PFSK-1 (cell line): ENCODE results near the gene USF3.

Source experiments
- FOXP2 ChIP-seq: optimal IDR thresholded peaks from 2 replicates; pipeline ENCODE3; 2011; ENCODE audit warnings: borderline replicate concordance, control low read depth, inconsistent platforms; ENCODE audit not compliant: insufficient read depth; ENCODE audit errors: extremely low read length, extremely low read depth
- POLR2AphosphoS5 ChIP-seq: IDR thresholded peaks from 2 replicates; pipeline ENCODE4 v1.6.1; 2012; ENCODE audit warnings: low read depth, mild to moderate bottlenecking, control low read depth, low read length, moderate library complexity
- SIN3A ChIP-seq: IDR thresholded peaks from 2 replicates; pipeline ENCODE4 v1.6.1; 2012; ENCODE audit warnings: mild to moderate bottlenecking, low read length, moderate library complexity, borderline replicate concordance; ENCODE audit not compliant: insufficient read depth
- TAF1 ChIP-seq: IDR thresholded peaks from 2 replicates; pipeline ENCODE4 v1.6.1; 2012; ENCODE audit warnings: low read length, control low read depth, borderline replicate concordance; ENCODE audit not compliant: insufficient read depth
- TF ChIP-seq, protein P1 (sequence below), 2 experiments: IDR thresholded peaks; 2 replicates each; pipeline versions ENCODE4 v1.6.1 to v1.8.0; 2011 to 2012; ENCODE audit warnings: low read depth in 2 of 2, low read length in 2 of 2, control low read depth in 1 of 2, inconsistent platforms in 1 of 2, mild to moderate bottlenecking in 1 of 2, moderate library complexity in 1 of 2; ENCODE audit not compliant: insufficient read depth in 1 of 2

The USF3 gene

DNA sequence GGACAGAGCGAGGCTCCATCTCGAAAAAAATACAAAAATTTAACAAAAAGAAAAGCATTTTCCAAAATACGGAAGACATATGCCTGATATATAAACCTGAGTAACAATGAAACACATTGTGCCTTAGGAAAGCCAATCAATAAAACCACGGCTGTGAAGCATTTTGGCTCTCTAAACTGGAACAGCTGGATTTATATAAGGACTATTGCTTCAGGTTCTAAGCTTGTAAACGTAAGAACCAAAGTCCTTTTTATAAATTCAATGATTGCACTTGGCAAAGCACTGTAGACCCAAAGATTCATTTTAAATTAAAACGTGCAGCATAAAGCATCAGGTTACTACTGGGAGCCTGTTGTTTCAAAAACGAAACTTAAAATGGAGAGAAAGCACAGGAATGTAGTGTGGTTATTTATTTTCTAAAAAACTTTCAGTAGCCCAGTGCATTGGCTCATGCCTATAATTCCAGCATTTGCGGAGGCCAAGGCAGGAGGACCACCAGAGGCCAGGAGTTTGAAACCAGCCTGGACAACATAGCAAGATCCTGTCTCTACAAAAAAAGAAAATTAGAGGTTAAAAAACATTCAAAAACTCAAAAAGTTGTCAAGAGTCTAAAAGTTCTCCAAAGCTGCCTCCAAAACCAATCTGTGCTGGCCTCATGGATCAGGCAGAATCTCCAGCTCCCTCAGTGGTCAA is 61.5 kb downstream of the USF3 start:
- TF ChIP-seq POLR2AphosphoS5 (no peak), TAF1 (no peak), SIN3A (no peak), FOXP2 (no peak)
- TF ChIP-seq, protein P1, sequence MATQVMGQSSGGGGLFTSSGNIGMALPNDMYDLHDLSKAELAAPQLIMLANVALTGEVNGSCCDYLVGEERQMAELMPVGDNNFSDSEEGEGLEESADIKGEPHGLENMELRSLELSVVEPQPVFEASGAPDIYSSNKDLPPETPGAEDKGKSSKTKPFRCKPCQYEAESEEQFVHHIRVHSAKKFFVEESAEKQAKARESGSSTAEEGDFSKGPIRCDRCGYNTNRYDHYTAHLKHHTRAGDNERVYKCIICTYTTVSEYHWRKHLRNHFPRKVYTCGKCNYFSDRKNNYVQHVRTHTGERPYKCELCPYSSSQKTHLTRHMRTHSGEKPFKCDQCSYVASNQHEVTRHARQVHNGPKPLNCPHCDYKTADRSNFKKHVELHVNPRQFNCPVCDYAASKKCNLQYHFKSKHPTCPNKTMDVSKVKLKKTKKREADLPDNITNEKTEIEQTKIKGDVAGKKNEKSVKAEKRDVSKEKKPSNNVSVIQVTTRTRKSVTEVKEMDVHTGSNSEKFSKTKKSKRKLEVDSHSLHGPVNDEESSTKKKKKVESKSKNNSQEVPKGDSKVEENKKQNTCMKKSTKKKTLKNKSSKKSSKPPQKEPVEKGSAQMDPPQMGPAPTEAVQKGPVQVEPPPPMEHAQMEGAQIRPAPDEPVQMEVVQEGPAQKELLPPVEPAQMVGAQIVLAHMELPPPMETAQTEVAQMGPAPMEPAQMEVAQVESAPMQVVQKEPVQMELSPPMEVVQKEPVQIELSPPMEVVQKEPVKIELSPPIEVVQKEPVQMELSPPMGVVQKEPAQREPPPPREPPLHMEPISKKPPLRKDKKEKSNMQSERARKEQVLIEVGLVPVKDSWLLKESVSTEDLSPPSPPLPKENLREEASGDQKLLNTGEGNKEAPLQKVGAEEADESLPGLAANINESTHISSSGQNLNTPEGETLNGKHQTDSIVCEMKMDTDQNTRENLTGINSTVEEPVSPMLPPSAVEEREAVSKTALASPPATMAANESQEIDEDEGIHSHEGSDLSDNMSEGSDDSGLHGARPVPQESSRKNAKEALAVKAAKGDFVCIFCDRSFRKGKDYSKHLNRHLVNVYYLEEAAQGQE (IDR thresholded peaks at IDR 0.05; ENCODE audit: insufficient read depth in 1 of 2, low read depth in 2 of 2, low read length in 2 of 2): no peak

DNA sequence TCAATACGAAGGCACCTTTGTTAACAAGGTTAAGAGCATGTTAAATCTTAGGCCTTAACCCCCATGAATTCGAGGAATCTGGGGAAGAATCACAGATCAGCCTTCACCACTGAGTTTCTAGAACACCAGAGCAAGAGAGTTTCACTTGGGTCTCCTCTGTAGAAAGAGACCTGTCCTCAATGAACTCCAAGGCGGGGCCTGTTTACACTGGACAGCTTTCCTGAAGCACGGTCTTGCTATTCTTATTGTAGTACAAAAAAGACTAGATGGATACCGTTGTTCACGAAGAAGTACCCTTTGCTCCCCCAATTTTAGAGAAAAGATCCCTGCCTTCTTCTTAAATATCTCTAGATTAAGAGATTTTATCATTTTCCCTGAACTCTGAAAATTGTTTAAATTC is 64.9 kb downstream of the USF3 start:
- TF ChIP-seq SIN3A (no peak), TAF1 (no peak), FOXP2 (no peak), POLR2AphosphoS5 (no peak)
- TF ChIP-seq, protein P1 (IDR thresholded peaks at IDR 0.05; ENCODE audit: insufficient read depth in 1 of 2, low read depth in 2 of 2, low read length in 2 of 2): no peak

DNA sequence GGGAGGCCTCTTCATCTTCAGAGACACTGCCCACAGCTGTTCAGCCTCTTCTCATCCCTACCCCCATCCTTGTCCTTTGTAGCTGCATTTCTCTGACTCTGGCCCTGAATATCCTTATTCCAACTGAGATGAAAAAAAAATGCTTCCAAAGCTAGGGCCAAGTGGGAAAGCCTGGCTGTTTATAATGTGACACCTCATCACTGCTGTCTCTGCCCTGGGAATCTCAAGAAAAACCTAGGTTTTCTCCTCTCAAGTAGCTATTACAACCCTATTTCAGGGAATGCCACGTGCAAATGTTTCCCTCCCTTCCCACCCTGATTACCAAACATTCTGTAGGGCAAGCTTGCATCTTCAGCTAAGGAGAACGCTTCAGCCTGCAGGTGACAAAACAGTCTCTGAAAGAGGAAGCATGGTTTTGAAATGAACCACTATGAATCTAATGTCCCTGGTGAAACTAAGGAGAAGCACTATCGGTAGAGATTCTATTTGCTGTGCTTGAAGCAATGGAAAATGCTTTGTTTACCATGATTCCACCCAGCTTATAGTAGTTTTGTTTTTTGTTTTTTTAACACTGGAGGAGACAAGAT is 65.4 kb downstream of the USF3 start:
- TF ChIP-seq, protein P1 (IDR thresholded peaks at IDR 0.05; ENCODE audit: insufficient read depth in 1 of 2, low read depth in 2 of 2, low read length in 2 of 2): no peak
- TF ChIP-seq SIN3A (no peak), POLR2AphosphoS5 (no peak), FOXP2 (no peak), TAF1 (no peak)

DNA sequence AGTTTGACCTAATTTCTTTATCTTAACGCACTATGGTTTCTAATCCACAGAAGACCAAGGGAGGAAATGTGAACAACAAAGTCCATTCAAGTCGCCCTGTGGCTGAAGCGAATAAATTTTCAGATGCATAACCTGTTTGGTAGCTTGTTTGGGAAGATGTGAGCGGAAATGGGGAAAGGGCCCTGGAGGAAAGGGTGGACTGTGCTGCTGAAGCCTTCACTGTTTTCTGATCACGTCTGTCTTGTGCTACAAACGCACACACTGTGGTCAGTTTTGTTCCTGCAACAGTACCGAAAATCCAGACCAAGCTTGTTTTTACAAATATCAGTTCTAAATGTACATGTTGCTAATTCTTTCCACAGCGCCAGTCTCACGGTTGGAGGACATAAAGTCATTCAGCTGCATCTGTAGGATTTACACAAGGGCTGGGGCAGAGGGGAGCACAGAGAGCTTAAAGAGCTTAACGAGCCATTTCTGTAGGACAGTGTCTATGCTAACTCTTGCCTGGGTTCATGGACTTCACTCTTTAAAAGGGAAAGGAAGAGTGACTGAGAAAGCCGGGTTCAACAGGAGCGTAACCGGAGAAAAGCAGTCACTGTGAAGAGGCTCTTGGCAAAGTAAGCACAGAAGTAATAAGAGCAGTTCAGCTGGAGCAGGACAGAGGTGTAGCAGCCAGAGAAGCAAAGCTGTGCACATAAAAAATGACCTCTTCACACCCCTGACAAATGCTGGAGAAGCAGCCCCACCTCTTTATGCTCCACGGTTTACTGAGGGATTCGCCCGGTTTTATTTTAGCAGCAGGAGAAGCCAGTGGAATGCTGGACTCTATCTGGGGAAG is 66.6 kb downstream of the USF3 start:
- TF ChIP-seq, protein P1 (IDR thresholded peaks at IDR 0.05; ENCODE audit: insufficient read depth in 1 of 2, low read depth in 2 of 2, low read length in 2 of 2): no peak
- TF ChIP-seq POLR2AphosphoS5: no peak
- TF ChIP-seq SIN3A: no peak
- no peak for TF ChIP-seq FOXP2
- no peak for TF ChIP-seq TAF1
